Ovary (tissue), 3 donors: ENCODE results near the gene AAR2.

Experiments
- POLR2A ChIP-seq: fragments of 450-650 bp; IDR thresholded peaks from one replicate; pipeline ENCODE4 v1.6.1; 2017; ENCODE audit warnings: antibody characterized with exemption, mild to moderate bottlenecking, moderate library complexity
- TF ChIP-seq, protein P1 (sequence below), 3 donors: fragments of 450-650 bp in 2 of 3; fragments of 200-600 bp in 1 of 3; IDR thresholded peaks; one replicate each; pipeline versions ENCODE4 v1.5.1 to v1.8.0; 2016 to 2022; ENCODE audit warnings: antibody characterized with exemption in 3 of 3, mild to moderate bottlenecking in 1 of 3
- donor health status: DM: no; HTN: no; CAD: no.

GRCh38 chr20:36260316-36260715 lies 24.0 kb downstream of the AAR2 start:
- TF ChIP-seq, protein P1, sequence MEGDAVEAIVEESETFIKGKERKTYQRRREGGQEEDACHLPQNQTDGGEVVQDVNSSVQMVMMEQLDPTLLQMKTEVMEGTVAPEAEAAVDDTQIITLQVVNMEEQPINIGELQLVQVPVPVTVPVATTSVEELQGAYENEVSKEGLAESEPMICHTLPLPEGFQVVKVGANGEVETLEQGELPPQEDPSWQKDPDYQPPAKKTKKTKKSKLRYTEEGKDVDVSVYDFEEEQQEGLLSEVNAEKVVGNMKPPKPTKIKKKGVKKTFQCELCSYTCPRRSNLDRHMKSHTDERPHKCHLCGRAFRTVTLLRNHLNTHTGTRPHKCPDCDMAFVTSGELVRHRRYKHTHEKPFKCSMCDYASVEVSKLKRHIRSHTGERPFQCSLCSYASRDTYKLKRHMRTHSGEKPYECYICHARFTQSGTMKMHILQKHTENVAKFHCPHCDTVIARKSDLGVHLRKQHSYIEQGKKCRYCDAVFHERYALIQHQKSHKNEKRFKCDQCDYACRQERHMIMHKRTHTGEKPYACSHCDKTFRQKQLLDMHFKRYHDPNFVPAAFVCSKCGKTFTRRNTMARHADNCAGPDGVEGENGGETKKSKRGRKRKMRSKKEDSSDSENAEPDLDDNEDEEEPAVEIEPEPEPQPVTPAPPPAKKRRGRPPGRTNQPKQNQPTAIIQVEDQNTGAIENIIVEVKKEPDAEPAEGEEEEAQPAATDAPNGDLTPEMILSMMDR (IDR thresholded peaks at IDR 0.05): no peak
- no peak for TF ChIP-seq POLR2A
